Measurements from ENCODE around the gene NUP210.

The NUP210 gene

DNA sequence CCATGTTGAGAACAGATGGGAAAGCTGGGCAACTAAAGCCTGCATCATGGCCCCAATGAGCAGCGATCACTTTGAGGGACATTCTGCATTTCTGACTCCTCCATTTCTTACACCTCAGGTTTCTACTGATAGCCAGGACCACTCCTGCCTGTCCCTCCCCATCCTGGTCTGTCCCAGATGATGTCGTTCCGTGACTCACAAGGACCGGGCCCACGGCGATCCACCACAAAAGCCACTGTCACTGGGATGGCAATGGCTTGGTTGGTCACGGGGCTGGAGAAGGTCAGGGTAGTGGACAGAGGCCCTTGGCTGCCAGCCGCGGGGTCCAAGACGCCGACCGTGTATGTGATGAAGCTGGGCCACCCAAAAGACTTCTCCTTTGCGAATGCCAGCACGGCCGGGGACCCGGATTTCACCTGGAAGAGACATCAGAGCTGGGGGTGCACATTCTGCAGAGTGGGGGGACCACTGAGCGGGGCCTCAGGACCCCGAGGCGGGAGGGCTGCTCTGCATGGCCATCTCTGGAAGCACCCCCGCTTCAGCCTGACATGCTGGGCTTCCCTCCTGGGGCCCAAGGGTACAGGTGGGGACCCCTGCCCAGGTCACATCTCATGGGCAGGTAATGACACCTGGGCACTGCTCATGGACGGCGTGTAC lies 100.4 kb downstream of the NUP210 start:
- DNase-seq (ENCODE audit: low spot score) = no peak

DNA sequence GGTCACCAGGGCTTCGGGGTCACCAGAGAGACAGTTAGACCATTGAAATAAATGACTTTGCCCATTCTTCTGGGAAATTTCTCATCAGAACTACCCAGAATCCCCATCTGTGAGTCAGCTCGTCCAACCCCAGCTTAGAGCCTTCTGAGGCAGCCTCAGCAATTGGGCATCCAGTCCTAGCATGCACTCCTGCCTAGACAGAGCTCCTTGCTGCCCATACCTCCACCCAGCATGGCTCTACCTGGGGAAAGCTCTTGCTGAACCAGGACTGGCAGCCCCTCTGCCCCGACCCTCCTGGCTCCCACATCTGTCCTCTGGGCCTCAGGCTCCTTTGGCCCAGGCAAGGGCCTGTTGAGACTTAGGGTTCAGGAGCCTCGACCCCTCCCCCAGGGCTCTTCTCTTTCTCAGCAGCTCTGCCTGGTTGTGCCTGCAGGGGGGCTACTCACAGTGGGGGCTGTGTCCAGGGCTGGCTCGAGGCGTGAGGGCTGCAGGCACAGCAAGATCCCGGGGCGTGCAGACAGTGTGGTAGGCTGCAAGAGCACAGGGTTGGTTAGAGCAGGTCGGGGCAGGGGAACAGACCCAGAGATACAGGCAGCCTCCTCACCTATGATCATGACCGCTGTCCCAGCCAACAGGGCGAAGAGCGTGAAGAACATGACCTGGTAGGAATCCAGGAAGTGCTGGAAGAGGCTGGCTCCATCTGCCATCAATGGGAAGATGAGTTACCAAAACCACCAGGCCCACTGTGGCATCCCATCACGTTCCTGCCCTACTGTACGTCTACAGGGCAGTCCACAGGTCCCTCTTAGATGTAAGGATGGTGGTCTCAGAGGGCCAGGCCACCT lies 101.3 kb downstream of the NUP210 start:
- no peak for DNase-seq (ENCODE audit: low spot score)

- no peak for DNase-seq (ENCODE audit: low spot score)
Measured at GRCh38 chr3:13317596-13318320, 102.4 kb downstream of the NUP210 start.

- DNase-seq (ENCODE audit: low spot score) = no peak
Measured at GRCh38 chr3:13316603-13317002, 103.5 kb downstream of the NUP210 start.

DNA sequence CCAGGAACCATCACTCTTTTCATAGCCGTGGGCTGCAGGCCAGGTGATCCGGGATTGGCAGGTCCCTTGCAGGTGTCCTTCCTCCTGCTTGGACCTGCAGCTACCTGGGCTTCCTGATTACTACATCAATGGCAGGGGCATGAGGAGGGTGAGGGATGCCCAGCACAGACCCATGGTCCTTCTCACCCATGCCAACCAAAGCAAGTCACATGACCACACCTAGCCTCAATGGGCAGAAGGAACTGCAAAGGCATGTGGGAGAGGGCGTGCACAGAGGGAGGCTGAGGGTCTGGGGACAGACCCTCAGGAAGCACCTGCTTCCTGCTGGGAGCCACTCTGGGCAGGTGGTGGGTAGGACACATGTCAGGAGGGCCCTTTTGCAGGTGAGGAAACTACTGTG lies 105.2 kb downstream of the NUP210 start:
- DNase-seq (ENCODE audit: low spot score) = no peak

- DNase-seq (ENCODE audit: low spot score) = no peak
Measured at GRCh38 chr3:13313813-13314212, 106.3 kb downstream of the NUP210 start.

GRCh38 chr3:13309004-13309403 lies 111.1 kb downstream of the NUP210 start:
- no peak for DNase-seq (ENCODE audit: low spot score)

DNA sequence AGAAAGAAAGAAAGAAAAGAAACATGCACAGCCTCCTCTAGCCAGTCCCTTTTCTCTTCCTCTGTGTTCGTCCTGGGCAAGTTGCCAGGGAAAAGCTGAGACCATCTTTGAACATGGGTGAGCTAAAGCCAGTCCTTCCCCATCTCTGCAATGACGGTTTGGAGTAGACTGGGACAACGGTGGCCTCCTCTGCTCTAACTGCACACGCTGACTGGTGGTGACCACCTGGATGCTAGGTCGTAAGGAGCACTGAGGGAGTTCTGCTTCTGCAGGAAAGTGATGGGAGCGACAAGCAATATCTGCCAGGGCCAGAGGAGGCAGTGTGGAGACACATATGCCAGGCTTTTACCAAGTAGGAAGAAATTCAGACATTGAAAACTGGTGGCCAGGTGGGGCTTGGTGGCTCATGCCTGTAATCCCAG lies 111.7 kb downstream of the NUP210 start:
- DNase-seq (ENCODE audit: low spot score) = peak; percentile 67

DNA sequence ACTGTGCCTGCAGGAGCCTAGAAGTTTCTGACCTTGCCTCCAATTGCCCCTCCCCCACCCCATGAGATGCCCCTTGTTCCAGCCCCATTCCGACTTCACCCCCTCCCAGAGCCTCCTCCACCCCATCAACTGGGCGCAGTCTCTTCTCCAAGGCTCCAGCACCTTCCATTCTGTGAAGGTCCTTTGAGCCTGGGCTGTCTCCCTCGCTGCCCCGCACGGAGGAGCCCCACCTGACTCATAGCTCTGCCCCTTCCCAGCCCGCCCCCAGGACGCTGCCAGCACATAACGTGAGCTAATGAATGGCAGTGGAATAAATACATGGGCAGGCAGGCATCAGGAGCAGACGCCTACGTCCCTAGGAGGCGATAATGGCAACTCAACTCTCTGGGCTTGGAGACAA lies 113.1 kb downstream of the NUP210 start:
- DNase-seq (ENCODE audit: low spot score) = no peak

- DNase-seq (ENCODE audit: low spot score) = no peak
Measured at GRCh38 chr3:13305623-13306022, 114.5 kb downstream of the NUP210 start.

DNA sequence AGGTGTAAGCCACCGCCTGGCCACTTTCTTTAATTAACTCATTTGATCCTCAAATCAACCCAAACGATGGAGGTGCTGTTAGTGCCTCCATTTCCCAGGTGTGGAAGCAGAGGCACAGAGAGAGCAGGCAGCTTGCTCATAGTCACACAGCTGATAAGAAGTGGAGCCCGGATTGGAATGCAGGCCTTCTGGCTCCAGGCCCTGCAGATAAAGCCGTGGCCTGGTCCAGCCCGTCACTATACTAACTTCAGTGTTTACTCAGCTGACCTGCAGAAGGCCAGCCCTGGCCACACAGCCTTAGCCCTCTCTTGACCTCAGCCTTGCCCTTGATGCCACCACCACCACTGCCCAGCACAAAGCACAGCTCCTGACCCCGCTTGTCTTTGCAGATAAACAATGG lies 116.7 kb downstream of the NUP210 start:
- no peak for DNase-seq (ENCODE audit: low spot score)

GRCh38 chr3:13301286-13301987 lies 118.7 kb downstream of the NUP210 start:
- DNase-seq (ENCODE audit: low spot score) = no peak

DNA sequence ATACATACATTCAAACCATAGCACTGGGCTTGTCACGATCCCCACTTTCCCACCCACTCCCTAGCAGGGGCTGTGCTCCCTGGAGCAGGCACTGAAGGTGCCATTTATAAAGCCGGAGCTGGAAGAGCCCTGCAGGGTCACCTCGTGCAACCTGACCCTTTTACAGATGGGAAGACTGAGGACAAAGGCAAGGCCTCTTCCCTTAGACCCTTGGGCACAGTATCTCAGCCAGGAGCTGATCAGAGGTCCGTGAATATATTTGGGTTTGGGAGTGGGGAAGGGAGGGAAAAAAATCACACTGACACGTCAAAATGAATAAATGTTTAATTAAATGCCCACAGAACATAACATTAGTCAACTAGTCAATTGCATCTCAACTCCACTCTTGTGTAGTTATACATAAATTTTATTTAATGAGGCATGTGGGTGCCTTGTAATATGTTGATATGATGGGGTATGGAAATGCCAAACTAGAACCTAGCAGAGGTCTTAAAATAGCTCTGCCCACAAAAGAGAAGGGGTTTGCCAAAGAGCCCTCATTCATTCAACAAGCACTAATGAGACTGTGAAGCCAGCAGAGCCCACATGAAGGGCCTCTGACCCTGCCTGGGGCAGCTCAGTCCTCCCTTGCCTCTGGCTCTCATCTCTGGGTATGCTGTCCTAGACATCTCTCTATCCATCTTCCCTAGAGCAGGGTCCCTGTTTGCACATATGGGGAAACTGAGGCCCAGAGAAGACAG lies 119.4 kb downstream of the NUP210 start:
- DNase-seq (ENCODE audit: low spot score) = no peak

DNA sequence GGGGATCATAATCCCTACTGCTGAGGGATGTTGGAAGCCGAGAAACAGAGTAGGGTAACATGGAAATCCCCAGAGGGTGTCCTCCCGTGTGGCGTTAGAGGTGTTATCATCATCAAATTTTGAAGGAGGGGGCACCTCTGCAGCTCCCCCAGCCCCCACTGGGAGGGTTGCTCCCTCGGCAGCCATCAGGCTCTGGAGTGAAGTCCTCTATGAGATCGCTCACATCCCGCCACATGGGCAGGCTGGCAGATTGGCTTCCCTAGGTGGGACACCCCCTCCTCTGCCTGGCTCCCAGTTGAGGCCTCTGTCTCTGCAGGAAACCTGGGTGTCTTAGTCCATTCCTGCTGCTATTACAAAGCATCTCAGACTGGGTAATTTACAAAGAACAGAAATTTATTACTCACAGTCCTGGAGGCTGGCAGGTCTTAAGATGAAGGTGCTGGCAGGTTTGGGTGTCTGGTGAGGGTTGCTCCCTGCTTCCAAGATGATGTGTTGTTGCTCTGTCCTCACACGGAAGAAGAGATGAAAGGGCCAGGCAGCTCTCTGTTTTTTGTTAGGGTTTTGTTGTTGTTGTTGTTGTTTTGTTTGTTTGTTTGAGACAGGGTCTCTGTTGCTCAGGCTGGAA lies 120.5 kb downstream of the NUP210 start:
- DNase-seq (ENCODE audit: low spot score) = no peak

- DNase-seq (ENCODE audit: low spot score) = no peak
Measured at GRCh38 chr3:13296662-13297061, 123.5 kb downstream of the NUP210 start.

DNA sequence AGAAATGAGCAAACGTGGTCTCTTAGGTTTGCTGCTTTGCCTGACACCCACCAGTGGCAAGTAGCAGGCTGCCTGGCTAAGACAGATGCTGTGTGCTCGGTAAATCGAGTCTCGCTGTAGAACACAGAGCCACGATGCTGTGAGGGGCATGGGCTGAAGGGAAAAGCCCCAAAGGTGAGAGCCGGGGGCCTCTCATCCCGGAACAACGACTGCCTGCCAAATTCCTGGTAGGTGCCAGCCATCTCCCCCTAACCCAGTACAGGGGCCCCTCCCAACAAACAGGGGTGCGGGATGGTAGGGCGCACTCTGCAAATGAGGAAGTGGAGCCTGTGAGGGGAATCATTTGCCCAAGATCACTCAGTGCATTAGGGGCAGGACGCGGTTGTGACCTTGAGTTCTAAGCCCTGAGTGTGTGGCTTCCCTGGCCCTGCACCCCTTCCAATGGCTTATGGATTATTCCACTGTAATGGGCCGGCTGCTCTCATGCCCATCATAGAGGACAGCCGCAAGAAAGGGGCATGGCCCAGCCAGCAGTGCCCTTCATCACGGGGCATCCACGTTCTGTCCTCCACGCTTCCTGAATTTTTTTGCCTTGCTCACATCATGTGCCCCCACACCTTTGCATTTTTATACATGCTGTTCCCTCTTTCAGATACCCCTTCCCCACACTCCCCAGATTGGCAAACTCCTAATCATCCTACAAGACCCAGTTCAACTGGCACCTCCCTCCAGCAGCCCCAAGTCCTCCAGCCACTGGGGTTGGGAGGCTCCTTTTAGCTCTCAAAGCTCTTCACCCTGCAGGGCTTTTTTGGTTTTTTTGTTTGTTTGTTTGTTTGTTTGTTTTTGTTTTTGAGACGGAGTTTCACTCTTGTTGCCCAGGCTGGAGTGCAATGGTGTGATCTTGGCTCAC lies 125.4 kb downstream of the NUP210 start:
- no peak for DNase-seq (ENCODE audit: low spot score)

GRCh38 chr3:13292375-13292774 lies 127.7 kb downstream of the NUP210 start:
- no peak for DNase-seq (ENCODE audit: low spot score)

DNA sequence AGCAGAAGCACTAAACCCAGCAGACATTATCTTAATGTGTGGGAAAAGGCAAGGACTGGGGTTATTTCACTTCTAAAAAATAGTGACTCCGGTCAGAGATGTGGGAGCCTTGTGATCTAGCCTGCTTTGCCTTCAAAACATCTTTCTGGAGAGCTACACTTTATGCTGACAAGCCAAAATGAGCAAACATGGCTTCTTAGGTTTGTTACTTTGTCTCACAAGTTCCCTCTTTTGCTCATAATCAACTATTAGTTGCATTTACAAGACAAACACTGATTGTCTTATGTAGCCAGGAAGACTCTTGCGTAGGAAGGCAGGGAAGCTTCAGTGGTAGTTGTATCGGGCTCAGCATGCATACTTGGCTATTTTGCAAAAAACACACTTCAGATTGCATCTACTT lies 129.2 kb downstream of the NUP210 start:
- no peak for DNase-seq (ENCODE audit: low spot score)

- no peak for DNase-seq (ENCODE audit: low spot score)
Measured at GRCh38 chr3:13289771-13290285, 130.3 kb downstream of the NUP210 start.
